SU-DHL-6 (cell line): Measurements from ENCODE around the gene SPTBN5.

Experiments used
- H2AFZ ChIP-seq: fragments of 200-600 bp; sonication (generic); 2 replicates; pipeline ENCODE4 v1.6.1; 2014; ENCODE audit warnings: low read depth, mild to moderate bottlenecking, moderate library complexity, mixed read lengths, antibody characterized with exemption, low read length; ENCODE audit not compliant: severe bottlenecking
- H3F3A ChIP-seq: fragments of 200-600 bp; shearing (Covaris generic); 2 replicates; pipeline ENCODE4 v1.6.0; 2016; ENCODE audit warnings: antibody characterized with exemption, mild to moderate bottlenecking; ENCODE audit not compliant: insufficient read depth
- H3K27ac ChIP-seq: fragments of 200-600 bp; sonication (generic); 2 replicates; pipeline ENCODE4 v1.5.1; 2016; ENCODE audit warnings: low read depth, mild to moderate bottlenecking, low read length, moderate library complexity, mixed read lengths
- H3K27me3 ChIP-seq: fragments of 200-600 bp; sonication (generic), shearing (Covaris generic); 2 replicates; pipeline ENCODE4 v1.6.0; 2014; ENCODE audit warnings: mild to moderate bottlenecking, low read length
- H3K36me3 ChIP-seq: fragments of 200-600 bp; sonication (generic); 2 replicates; pipeline ENCODE4 v1.6.1; 2014; ENCODE audit warnings: mild to moderate bottlenecking, low read length, mixed read lengths
- H3K4me2 ChIP-seq: fragments of 300-600, 200-600 bp; shearing (Covaris generic), sonication (generic); 2 replicates; pipeline ENCODE4 v1.6.0; 2014; ENCODE audit warnings: low read length, low read depth, mild to moderate bottlenecking; ENCODE audit not compliant: poor library complexity, severe bottlenecking
- H3K4me3 ChIP-seq: fragments of 200-600 bp; sonication (generic); 2 replicates; pipeline ENCODE4 v1.5.1; 2014; ENCODE audit warnings: antibody characterized with exemption, low read length, mild to moderate bottlenecking, mixed read lengths; ENCODE audit not compliant: insufficient read depth, poor library complexity, severe bottlenecking
- H3K79me2 ChIP-seq: fragments of 200-600 bp; sonication (generic); 2 replicates; pipeline ENCODE4 v1.6.1; 2014; ENCODE audit warnings: mild to moderate bottlenecking, low read length, moderate library complexity; ENCODE audit not compliant: insufficient read depth
- H3K9ac ChIP-seq: fragments of 200-600 bp; sonication (generic); 2 replicates; pipeline ENCODE4 v1.7.0; 2014; ENCODE audit warnings: mild to moderate bottlenecking, low read length
- H3K9me2 ChIP-seq: fragments of 200-600 bp; sonication (generic); replicated peaks from 2 replicates; pipeline ENCODE4 v1.6.1; 2014; ENCODE audit warnings: low read length; ENCODE audit not compliant: insufficient read depth
- H3K9me3 ChIP-seq: fragments of 200-600 bp; sonication (generic); 2 replicates; pipeline ENCODE4 v1.6.1; 2014; ENCODE audit warnings: low read length, mixed read lengths; ENCODE audit not compliant: insufficient read depth
- H4K20me1 ChIP-seq: fragments of 200-600 bp; sonication (generic); 2 replicates; pipeline ENCODE4 v1.6.1; 2014; ENCODE audit warnings: low read depth, mild to moderate bottlenecking, antibody characterized with exemption, low read length, moderate library complexity, mixed read lengths
- CTCF ChIP-seq: fragments of 200-600 bp; sonication (generic); IDR thresholded peaks from one replicate; pipeline ENCODE4 v1.5.1; 2017; ENCODE audit warnings: antibody characterized with exemption, mild to moderate bottlenecking, low read length, moderate library complexity; ENCODE audit not compliant: insufficient read depth, poor library complexity, severe bottlenecking
- EZH2phosphoT487 ChIP-seq: fragments of 200-600 bp; sonication (generic), shearing (Covaris generic); conservative IDR thresholded peaks from 2 replicates; pipeline ENCODE4 v1.6.1; 2018; ENCODE audit warnings: mild to moderate bottlenecking, antibody characterized with exemption, low read length, moderate library complexity, mixed read lengths

Gene SPTBN5

GRCh38 chr15:41913256-41913655 is 19.4 kb upstream of the SPTBN5 start:
- H2AFZ ChIP-seq = no peak overlapping the region
- no peaks in the 10 kb centered on the region for H3K9me3 ChIP-seq
- H3K9ac ChIP-seq = no peak overlapping the region
- H3K9me2 ChIP-seq = no peaks in the 10 kb centered on the region
- H3K4me2 ChIP-seq = no peak overlapping the region
- no peak for TF ChIP-seq CTCF
- TF ChIP-seq EZH2phosphoT487 = no peak
- no peaks in the 10 kb centered on the region for H3K36me3 ChIP-seq
- H3F3A ChIP-seq = no peaks in the 10 kb centered on the region
- no peak overlapping the region for H3K27ac ChIP-seq
- H4K20me1 ChIP-seq = no peaks in the 10 kb centered on the region
- no peaks in the 10 kb centered on the region for H3K27me3 ChIP-seq
- no peaks in the 10 kb centered on the region for H3K79me2 ChIP-seq
- no peak overlapping the region for H3K4me3 ChIP-seq

DNA sequence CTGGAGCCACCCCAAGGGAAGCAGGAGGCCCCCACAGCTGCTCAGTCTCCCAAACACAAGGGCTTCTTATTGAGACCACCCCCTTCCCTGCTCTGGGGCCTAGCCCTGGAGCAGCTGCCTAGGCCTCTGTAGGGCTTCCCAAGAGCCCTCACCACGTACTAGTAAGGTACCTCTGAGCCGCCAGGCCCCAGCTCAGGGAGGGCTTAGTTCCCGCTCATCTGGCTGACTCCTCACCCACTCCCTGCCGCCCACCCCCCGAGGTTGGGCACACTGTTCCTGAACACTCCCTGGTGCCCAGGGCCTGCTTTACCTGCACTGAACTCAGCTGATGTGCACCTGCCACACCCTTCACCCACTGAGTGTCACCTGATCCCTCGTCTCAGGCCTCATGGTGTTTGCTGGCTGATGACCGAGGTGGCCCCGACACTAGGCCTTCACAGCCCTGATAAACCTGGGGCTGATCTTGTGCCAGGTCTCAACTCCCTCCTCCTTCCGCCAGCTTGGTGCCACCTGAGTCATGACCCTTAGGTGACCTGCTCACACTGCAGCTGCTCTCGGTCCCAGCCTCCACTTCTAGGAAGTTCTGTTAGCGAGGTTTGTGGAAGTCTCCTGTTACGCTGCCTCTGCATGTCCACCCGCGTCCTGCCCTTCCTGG is 18.0 kb upstream of the SPTBN5 start:
- H3K79me2 ChIP-seq = no peaks in the 10 kb centered on the region
- no peak overlapping the region for H3K4me2 ChIP-seq
- no peak overlapping the region for H2AFZ ChIP-seq
- H3K27ac ChIP-seq = no peak overlapping the region
- no peaks in the 10 kb centered on the region; the same call in 1 of the 2 replicates for H3K36me3 ChIP-seq
- H3K9me2 ChIP-seq = no peaks in the 10 kb centered on the region
- TF ChIP-seq EZH2phosphoT487 (no peak), CTCF (no peak)
- H3K9me3 ChIP-seq = 0 out of 2 replicates have a peak, but pooled peaks cover 2% of the 10 kb centered on the region
- H3K4me3 ChIP-seq = no peak overlapping the region
- no peaks in the 10 kb centered on the region for H4K20me1 ChIP-seq
- H3K9ac ChIP-seq = no peak overlapping the region
- no peaks in the 10 kb centered on the region for H3F3A ChIP-seq
- no peaks in the 10 kb centered on the region for H3K27me3 ChIP-seq

DNA sequence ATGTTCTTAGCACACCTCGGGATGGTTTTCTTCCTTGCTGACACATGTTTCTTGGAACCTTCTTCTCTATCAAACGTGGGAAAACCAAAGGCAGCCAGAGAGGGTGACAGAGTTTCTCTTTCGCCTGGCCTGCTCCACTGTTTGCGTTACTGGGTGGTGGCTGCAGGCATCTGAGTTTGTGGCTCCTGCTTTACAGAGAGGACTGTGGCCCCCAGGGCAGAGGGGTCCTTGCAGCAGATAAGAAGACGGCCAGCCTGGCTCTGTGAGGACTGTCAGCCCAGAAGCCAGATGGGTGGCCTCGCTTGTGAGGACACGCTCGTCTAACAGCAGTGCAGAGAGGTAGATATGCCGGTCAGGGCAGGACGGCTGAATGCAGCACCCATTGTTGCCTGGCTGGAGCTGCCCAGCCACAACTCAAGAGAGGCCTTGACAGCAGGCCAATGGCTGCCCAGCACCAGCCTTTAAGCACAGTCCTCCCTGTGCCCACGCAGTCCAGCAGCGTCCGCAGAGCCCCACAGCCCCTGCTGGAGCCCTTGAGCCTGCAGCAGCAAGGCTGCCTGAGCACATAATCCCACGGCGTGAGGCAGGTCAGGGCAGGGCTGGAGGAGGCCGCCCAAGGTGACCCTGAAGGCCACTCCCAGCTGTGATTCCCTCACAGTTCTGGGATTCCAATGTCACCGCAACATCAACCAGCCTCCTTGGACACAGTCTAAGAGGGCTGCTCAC is 15.0 kb upstream of the SPTBN5 start:
- H3K9me2 ChIP-seq = no peaks in the 10 kb centered on the region
- no peak overlapping the region for H3K4me3 ChIP-seq
- H4K20me1 ChIP-seq = no peaks in the 10 kb centered on the region
- H2AFZ ChIP-seq = no peak overlapping the region
- no peaks in the 10 kb centered on the region for H3K27me3 ChIP-seq
- H3K4me2 ChIP-seq = no peak overlapping the region
- no peak overlapping the region for H3K27ac ChIP-seq
- peaks cover 14% of the 10 kb centered on the region; the same call in 1 of the 2 replicates for H3K9me3 ChIP-seq
- H3K36me3 ChIP-seq = peaks cover 4% of the 10 kb centered on the region; the same call in 1 of the 2 replicates
- H3F3A ChIP-seq = no peaks in the 10 kb centered on the region
- H3K9ac ChIP-seq = no peak overlapping the region
- TF ChIP-seq CTCF (no peak), EZH2phosphoT487 (no peak)
- H3K79me2 ChIP-seq = no peaks in the 10 kb centered on the region
